Duodenal mucosa (tissue), 2 donors: ENCODE data around the gene CALR.
A peak's percentile ranks its signal among the peaks of the same experiment; 100 is the strongest.
"Not testable (repeated sequence)": the region's sequence is repeated elsewhere in the genome, so short reads cannot be mapped to it uniquely, and the experiment has no call there.

Source experiments
- H3K27ac ChIP-seq: one replicate; pipeline ENCODE4 v1.7.0; 2013; ENCODE audit warnings: low read depth, low read length
- H3K27me3 ChIP-seq, 2 donors: one replicate each; pipeline ENCODE4 v1.7.0; 2013; ENCODE audit warnings: low read length in 2 of 2, control low read depth in 1 of 2; ENCODE audit not compliant: insufficient read depth in 2 of 2, control insufficient read depth in 1 of 2
- H3K36me3 ChIP-seq, 2 donors: one replicate each; pipeline ENCODE4 v1.7.0; 2013; ENCODE audit warnings: low read length in 2 of 2, control low read depth in 1 of 2; ENCODE audit not compliant: insufficient read depth in 2 of 2, control insufficient read depth in 1 of 2
- H3K4me1 ChIP-seq, 2 donors: one replicate each; pipeline ENCODE4 v1.7.0; 2013; ENCODE audit warnings: low read length in 2 of 2, control low read depth in 1 of 2; ENCODE audit not compliant: insufficient read depth in 2 of 2, control insufficient read depth in 1 of 2
- H3K4me3 ChIP-seq, 2 donors: one replicate each; pipeline ENCODE4 v1.7.0; 2013; ENCODE audit warnings: low read length in 2 of 2, low read depth in 1 of 2
- H3K9ac ChIP-seq, 2 donors: one replicate each; pipeline ENCODE4 v1.7.0; 2013; ENCODE audit warnings: low read length in 2 of 2, low read depth in 1 of 2
- H3K9me3 ChIP-seq, 2 donors: one replicate each; pipeline ENCODE4 v1.7.0; 2013; ENCODE audit warnings: low read length in 2 of 2, control low read depth in 1 of 2; ENCODE audit not compliant: control insufficient read depth in 1 of 2

Gene CALR

GRCh38 chr19:12945479-12946091 lies 7.2 kb downstream of the CALR start, which contains the start of gene RAD23A:
TSS of gene RAD23A (plus strand) at chr19:12945862. CDS start at chr19:12945949, 87 bp downstream.
- H3K27me3 ChIP-seq: no peaks in the 10 kb centered on the region
- peak within 1 kb of the TSS; percentile 79 to 83 for H3K9ac ChIP-seq
- H3K27ac ChIP-seq: peak within 1 kb of the TSS; percentile 89
- no peaks in the 10 kb centered on the region for H3K9me3 ChIP-seq
- peak within 1 kb of the TSS; percentile 88 to 90 for H3K4me3 ChIP-seq
- peaks cover 32 to 51% of the 10 kb centered on the region in 2 donors for H3K4me1 ChIP-seq
- peaks cover 28 to 66% of the 10 kb centered on the region in 2 donors for H3K36me3 ChIP-seq

GRCh38 chr19:12946092-12946721 lies 7.8 kb downstream of the CALR start:
- H3K27ac ChIP-seq: peak overlapping the region; percentile 89
- peaks cover 24 to 62% of the 10 kb centered on the region in 2 donors for H3K36me3 ChIP-seq
- H3K9ac ChIP-seq: peak overlapping the region; percentile 79 to 83
- peak overlapping the region; percentile 88 to 90 for H3K4me3 ChIP-seq
- H3K27me3 ChIP-seq: no peaks in the 10 kb centered on the region
- H3K4me1 ChIP-seq: peaks cover 26 to 45% of the 10 kb centered on the region in 2 donors
- H3K9me3 ChIP-seq: no peaks in the 10 kb centered on the region

- peaks cover 24 to 60% of the 10 kb centered on the region in 2 donors for H3K36me3 ChIP-seq
- peak overlapping the region; percentile 79 to 83 for H3K9ac ChIP-seq
- peak overlapping the region; percentile 88 to 90 for H3K4me3 ChIP-seq
- peaks cover 26 to 39% of the 10 kb centered on the region in 2 donors for H3K4me1 ChIP-seq
- H3K9me3 ChIP-seq: no peaks in the 10 kb centered on the region
- H3K27ac ChIP-seq: no peak overlapping the region
- H3K27me3 ChIP-seq: no peaks in the 10 kb centered on the region
These were observed 8.5 kb downstream of the CALR start for GRCh38 chr19:12946731-12947496.

GRCh38 chr19:12947702-12948611 lies 9.5 kb downstream of the CALR start:
- Histone ChIP-seq H3K4me1 (peaks cover 26 to 30% of the 10 kb centered on the region in 2 donors), H3K36me3 (peaks cover 24 to 60% of the 10 kb centered on the region in 2 donors), H3K27ac (no peak overlapping the region), H3K4me3 (no peak overlapping the region), H3K9ac (no peak overlapping the region), H3K27me3 (no peaks in the 10 kb centered on the region), H3K9me3 (no peaks in the 10 kb centered on the region)

- Histone ChIP-seq H3K27ac (no peak overlapping the region), H3K4me3 (no peak overlapping the region), H3K9ac (no peak overlapping the region), H3K9me3 (no peaks in the 10 kb centered on the region), H3K27me3 (no peaks in the 10 kb centered on the region), H3K36me3 (peaks cover 17 to 57% of the 10 kb centered on the region in 2 donors), H3K4me1 (peaks cover 19 to 22% of the 10 kb centered on the region in 2 donors)
These were observed 10.4 kb downstream of the CALR start for GRCh38 chr19:12948612-12949362.

GRCh38 chr19:12949363-12950283 lies 11.2 kb downstream of the CALR start:
- Histone ChIP-seq H3K4me3 (no peak overlapping the region), H3K27me3 (no peaks in the 10 kb centered on the region), H3K9ac (no peak overlapping the region), H3K36me3 (peaks cover 20 to 59% of the 10 kb centered on the region in 2 donors), H3K4me1 (peaks cover 22% of the 10 kb centered on the region in 2 donors), H3K9me3 (no peaks in the 10 kb centered on the region), H3K27ac (no peak overlapping the region)

- Histone ChIP-seq H3K36me3 (peaks cover 21 to 56% of the 10 kb centered on the region in 2 donors), H3K4me1 (peaks cover 17 to 28% of the 10 kb centered on the region in 2 donors)
- H3K9ac ChIP-seq, H3K27me3 ChIP-seq, H3K27ac ChIP-seq, H3K9me3 ChIP-seq, H3K4me3 ChIP-seq: not testable (repeated sequence)
These were observed 13.6 kb downstream of the CALR start for GRCh38 chr19:12952050-12952449.

GRCh38 chr19:12952488-12953137 lies 14.2 kb downstream of the CALR start:
- Histone ChIP-seq H3K4me1 (peaks cover 13 to 23% of the 10 kb centered on the region in 2 donors), H3K36me3 (peaks cover 21 to 54% of the 10 kb centered on the region in 2 donors), H3K27me3 (no peaks in the 10 kb centered on the region), H3K9me3 (no peaks in the 10 kb centered on the region), H3K4me3 (no peak overlapping the region), H3K9ac (no peak overlapping the region), H3K27ac (no peak overlapping the region)
